Astrocyte of the spinal cord (primary cell): ENCODE data around the gene TM9SF1.
"Not testable (repeated sequence)": the region's sequence is repeated elsewhere in the genome, so short reads cannot be mapped to it uniquely, and the experiment has no call there.

Experiments
- DNase-seq: peaks from one replicate; pipeline ENCODE4 v3.0.0; 2011; ENCODE audit warnings: low read depth, low spot score
- H3K4me3 ChIP-seq: 2 replicates; pipeline ENCODE4 v1.5.1; 2011; ENCODE audit warnings: low read depth, mild to moderate bottlenecking, low read length, moderate library complexity
- CTCF ChIP-seq: IDR thresholded peaks from 2 replicates; pipeline ENCODE4 v1.5.1; 2012; ENCODE audit warnings: low read depth, mild to moderate bottlenecking, low read length, inconsistent platforms
- in situ Hi-C: cut with HindIII; loops from 2 replicates; pipeline ENCODE4 v1.10.0; 2017; ENCODE audit warnings: low sequenced_read_pairs

The TM9SF1 gene

GRCh38 chr14:24204163-24205146 is 9.2 kb upstream of the TM9SF1 start:
- no peak for TF ChIP-seq CTCF
- in situ Hi-C loops = no loop called here
- H3K4me3 ChIP-seq = no peak overlapping the region
- no peak for DNase-seq

GRCh38 chr14:24203249-24203886 is 8.1 kb upstream of the TM9SF1 start:
- H3K4me3 ChIP-seq, in situ Hi-C loops, DNase-seq: not testable (repeated sequence)

GRCh38 chr14:24202538-24202937 is 7.3 kb upstream of the TM9SF1 start:
- H3K4me3 ChIP-seq, in situ Hi-C loops, DNase-seq: not testable (repeated sequence)

GRCh38 chr14:24198814-24199524 is 3.7 kb upstream of the TM9SF1 start:
- DNase-seq = no peak
- no peak for TF ChIP-seq CTCF
- H3K4me3 ChIP-seq = no peak overlapping the region
- in situ Hi-C loops = no loop called here

- no peak for DNase-seq
- no peak for TF ChIP-seq CTCF
- in situ Hi-C loops = no loop called here
- H3K4me3 ChIP-seq = no peak overlapping the region
Measured at GRCh38 chr14:24197056-24197450, 1.8 kb upstream of the TM9SF1 start.

- peak overlapping the region; percentile 84 for H3K4me3 ChIP-seq
- peak; percentile 13 for DNase-seq
- in situ Hi-C loops = no loop called here
- TF ChIP-seq CTCF = no peak
Measured at GRCh38 chr14:24196071-24197055, 1.1 kb upstream of the TM9SF1 start.

GRCh38 chr14:24194873-24195185 is 412 bp downstream of the TM9SF1 start:
- DNase-seq = no peak
- in situ Hi-C loops = no loop called here
- peak overlapping the region; percentile 84 for H3K4me3 ChIP-seq
- TF ChIP-seq CTCF = no peak
